ENCODE data around the gene SRGN.

SRGN gene

DNA sequence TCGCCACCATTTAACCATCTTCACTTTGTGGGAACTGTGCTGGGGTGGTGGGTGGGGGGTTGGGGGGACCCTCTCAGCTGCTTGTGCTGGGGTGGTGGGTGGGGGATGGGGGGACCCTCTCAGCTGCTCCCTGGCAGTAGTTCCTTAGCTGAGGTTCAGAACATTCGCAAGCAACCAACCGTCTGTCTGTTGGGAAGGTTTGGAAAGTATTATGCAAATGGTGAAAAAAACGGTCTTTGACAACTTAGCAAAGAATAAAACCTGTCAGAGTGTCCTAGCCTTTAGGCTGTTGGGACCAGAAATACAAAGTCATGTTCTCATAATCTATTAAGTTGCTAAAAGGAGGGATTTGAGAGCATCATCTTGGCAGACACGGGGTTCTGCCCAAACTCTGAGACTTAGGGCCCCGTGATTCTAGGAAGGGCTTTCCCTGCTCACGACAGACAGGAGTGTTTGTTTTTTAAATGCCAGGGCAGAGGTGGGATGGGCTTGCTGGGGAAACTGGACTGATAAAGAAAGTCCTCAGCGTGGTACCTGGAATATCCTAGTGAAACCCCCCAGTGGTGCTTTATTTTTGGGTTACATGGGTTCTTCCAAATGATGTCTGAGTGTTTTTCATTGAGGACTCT, 14.1 kb upstream of the SRGN start:
- no peaks in the 10 kb centered on the region for H3K9me3 ChIP-seq (replicated peaks; ENCODE audit: insufficient read depth, low read length)
- TF ChIP-seq, protein P1, sequence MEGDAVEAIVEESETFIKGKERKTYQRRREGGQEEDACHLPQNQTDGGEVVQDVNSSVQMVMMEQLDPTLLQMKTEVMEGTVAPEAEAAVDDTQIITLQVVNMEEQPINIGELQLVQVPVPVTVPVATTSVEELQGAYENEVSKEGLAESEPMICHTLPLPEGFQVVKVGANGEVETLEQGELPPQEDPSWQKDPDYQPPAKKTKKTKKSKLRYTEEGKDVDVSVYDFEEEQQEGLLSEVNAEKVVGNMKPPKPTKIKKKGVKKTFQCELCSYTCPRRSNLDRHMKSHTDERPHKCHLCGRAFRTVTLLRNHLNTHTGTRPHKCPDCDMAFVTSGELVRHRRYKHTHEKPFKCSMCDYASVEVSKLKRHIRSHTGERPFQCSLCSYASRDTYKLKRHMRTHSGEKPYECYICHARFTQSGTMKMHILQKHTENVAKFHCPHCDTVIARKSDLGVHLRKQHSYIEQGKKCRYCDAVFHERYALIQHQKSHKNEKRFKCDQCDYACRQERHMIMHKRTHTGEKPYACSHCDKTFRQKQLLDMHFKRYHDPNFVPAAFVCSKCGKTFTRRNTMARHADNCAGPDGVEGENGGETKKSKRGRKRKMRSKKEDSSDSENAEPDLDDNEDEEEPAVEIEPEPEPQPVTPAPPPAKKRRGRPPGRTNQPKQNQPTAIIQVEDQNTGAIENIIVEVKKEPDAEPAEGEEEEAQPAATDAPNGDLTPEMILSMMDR (IDR thresholded peaks at IDR 0.05; ENCODE audit: low read length), result no peak
- no peak for TF ChIP-seq EZH2 (optimal IDR thresholded peaks at IDR 0.05; ENCODE audit: low read depth, low read length)
- no peak for TF ChIP-seq EZH2phosphoT487 (IDR thresholded peaks at IDR 0.05; ENCODE audit: low read length)
- no peaks in the 10 kb centered on the region for H3K27me3 ChIP-seq (replicated peaks; ENCODE audit: insufficient read depth, low read length)
- H3K4me3 ChIP-seq (ENCODE audit: low read length), result no peak overlapping the region
- H3K79me2 ChIP-seq (ENCODE audit: low read length), result no peaks in the 10 kb centered on the region
- no peak overlapping the region for H2AFZ ChIP-seq (ENCODE audit: low read length)
- H3K27ac ChIP-seq (ENCODE audit: low read length), result no peak overlapping the region
- no peak for DNase-seq
- no peaks in the 10 kb centered on the region for H4K20me1 ChIP-seq (ENCODE audit: insufficient read depth, low read length)
- H3K9me2 ChIP-seq (replicated peaks; ENCODE audit: insufficient read depth, low read length), result no peaks in the 10 kb centered on the region
- H3F3A ChIP-seq (ENCODE audit: insufficient read depth, low read length), result no peaks in the 10 kb centered on the region
- H3K4me1 ChIP-seq (ENCODE audit: low read length), result no peaks in the 10 kb centered on the region
- no peaks in the 10 kb centered on the region for H3K36me3 ChIP-seq (replicated peaks; ENCODE audit: insufficient read depth, low read length)
- no peak overlapping the region for H3K4me2 ChIP-seq (ENCODE audit: low read depth, low read length)
- H3K9ac ChIP-seq (ENCODE audit: low read length), result no peak overlapping the region

DNA sequence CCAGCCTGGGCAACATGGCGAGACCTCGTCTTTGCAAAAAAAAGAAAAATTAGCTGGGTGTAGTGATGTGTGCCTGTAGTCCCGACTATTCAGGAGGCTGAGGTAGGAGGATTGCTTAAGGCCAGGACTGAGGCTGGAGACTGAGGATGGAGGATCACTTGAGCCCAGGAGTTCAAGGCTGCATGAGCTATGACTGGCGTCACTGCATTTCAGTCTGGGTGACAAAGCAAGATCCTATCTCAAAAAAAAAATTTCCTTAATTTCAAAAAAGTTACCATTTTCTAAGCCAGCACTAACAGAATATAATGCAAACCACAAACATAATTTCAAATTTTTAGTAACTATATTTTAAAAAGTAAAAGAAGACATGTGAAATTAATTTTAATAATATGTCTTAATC, 13.4 kb upstream of the SRGN start:
- Histone ChIP-seq H3K4me2 (ENCODE audit: low read depth, low read length) (no peak overlapping the region), H4K20me1 (ENCODE audit: insufficient read depth, low read length) (no peaks in the 10 kb centered on the region), H3K36me3 (replicated peaks; ENCODE audit: insufficient read depth, low read length) (no peaks in the 10 kb centered on the region), H3K27me3 (replicated peaks; ENCODE audit: insufficient read depth, low read length) (no peaks in the 10 kb centered on the region), H3K4me3 (ENCODE audit: low read length) (no peak overlapping the region), H2AFZ (ENCODE audit: low read length) (no peak overlapping the region), H3K9me2 (replicated peaks; ENCODE audit: insufficient read depth, low read length) (no peaks in the 10 kb centered on the region), H3K9ac (ENCODE audit: low read length) (no peak overlapping the region), H3K4me1 (ENCODE audit: low read length) (no peaks in the 10 kb centered on the region), H3K9me3 (replicated peaks; ENCODE audit: insufficient read depth, low read length) (no peaks in the 10 kb centered on the region), H3K27ac (ENCODE audit: low read length) (no peak overlapping the region), H3F3A (ENCODE audit: insufficient read depth, low read length) (no peaks in the 10 kb centered on the region), H3K79me2 (ENCODE audit: low read length) (no peaks in the 10 kb centered on the region)
- DNase-seq, result no peak
- no peak for TF ChIP-seq EZH2 (optimal IDR thresholded peaks at IDR 0.05; ENCODE audit: low read depth, low read length)
- no peak for TF ChIP-seq EZH2phosphoT487 (IDR thresholded peaks at IDR 0.05; ENCODE audit: low read length)
- TF ChIP-seq, protein P1 (IDR thresholded peaks at IDR 0.05; ENCODE audit: low read length), result no peak

DNA sequence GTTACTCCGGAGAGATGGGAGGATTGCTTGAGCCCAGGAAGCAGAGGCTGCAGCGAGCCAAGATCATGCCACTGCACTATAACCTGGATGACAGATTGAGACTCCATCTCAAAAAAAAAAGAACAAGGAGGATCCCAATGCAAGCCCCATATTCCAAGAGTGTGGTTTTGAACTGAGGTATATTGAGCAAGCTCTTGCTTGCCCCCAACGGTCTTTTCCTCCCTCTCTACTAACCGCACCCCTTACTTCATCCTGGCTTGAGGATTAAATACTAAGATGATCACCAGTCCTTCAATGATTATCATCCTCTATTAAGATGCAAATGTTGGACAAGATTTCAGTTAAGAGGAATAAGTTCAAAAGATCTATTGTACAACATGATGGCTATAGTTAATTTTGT, 12.5 kb upstream of the SRGN start:
- no peak overlapping the region for H3K4me2 ChIP-seq (ENCODE audit: low read depth, low read length)
- H3K36me3 ChIP-seq (replicated peaks; ENCODE audit: insufficient read depth, low read length), result no peaks in the 10 kb centered on the region
- H4K20me1 ChIP-seq (ENCODE audit: insufficient read depth, low read length), result no peaks in the 10 kb centered on the region
- H2AFZ ChIP-seq (ENCODE audit: low read length), result no peak overlapping the region
- no peaks in the 10 kb centered on the region for H3K9me2 ChIP-seq (replicated peaks; ENCODE audit: insufficient read depth, low read length)
- H3K79me2 ChIP-seq (ENCODE audit: low read length), result no peaks in the 10 kb centered on the region
- TF ChIP-seq EZH2 (optimal IDR thresholded peaks at IDR 0.05; ENCODE audit: low read depth, low read length) (no peak), EZH2phosphoT487 (IDR thresholded peaks at IDR 0.05; ENCODE audit: low read length) (no peak)
- TF ChIP-seq, protein P1 (IDR thresholded peaks at IDR 0.05; ENCODE audit: low read length), result no peak
- H3K9me3 ChIP-seq (replicated peaks; ENCODE audit: insufficient read depth, low read length), result no peaks in the 10 kb centered on the region
- H3K9ac ChIP-seq (ENCODE audit: low read length), result no peak overlapping the region
- H3K27me3 ChIP-seq (replicated peaks; ENCODE audit: insufficient read depth, low read length), result no peaks in the 10 kb centered on the region
- no peaks in the 10 kb centered on the region for H3F3A ChIP-seq (ENCODE audit: insufficient read depth, low read length)
- H3K4me3 ChIP-seq (ENCODE audit: low read length), result no peak overlapping the region
- H3K4me1 ChIP-seq (ENCODE audit: low read length), result no peaks in the 10 kb centered on the region
- H3K27ac ChIP-seq (ENCODE audit: low read length), result no peak overlapping the region
- DNase-seq, result no peak
